Caki2 (cell line): ENCODE data around the gene ARHGAP29. TPM values are rescaled to one million over a fixed set of nuclear protein-coding genes. Genes with fewer than 3 reads are reported as not detected.

Source experiments
- DNase-seq: peaks from one replicate; pipeline ENCODE4 v3.0.0-alpha.2; 2015; ENCODE audit warnings: low read depth
- in situ Hi-C: cut with HindIII; loops from 2 replicates; pipeline ENCODE4 v1.10.0; 2016; ENCODE audit warnings: low sequenced_read_pairs, low pct_unique_long_range_greater_than_20kb, mixed read lengths
- total RNA-seq: library from RNA; depleted of rRNA; stranded (reverse); fragments of >200 nt; shearing (Covaris generic); gene quantifications from 2 replicates; pipeline ENCODE4 v1.2.3, GENCODE V29; 2014; ENCODE audit warnings: low replicate concordance; rRNA removed

ARHGAP29 gene, protein sequence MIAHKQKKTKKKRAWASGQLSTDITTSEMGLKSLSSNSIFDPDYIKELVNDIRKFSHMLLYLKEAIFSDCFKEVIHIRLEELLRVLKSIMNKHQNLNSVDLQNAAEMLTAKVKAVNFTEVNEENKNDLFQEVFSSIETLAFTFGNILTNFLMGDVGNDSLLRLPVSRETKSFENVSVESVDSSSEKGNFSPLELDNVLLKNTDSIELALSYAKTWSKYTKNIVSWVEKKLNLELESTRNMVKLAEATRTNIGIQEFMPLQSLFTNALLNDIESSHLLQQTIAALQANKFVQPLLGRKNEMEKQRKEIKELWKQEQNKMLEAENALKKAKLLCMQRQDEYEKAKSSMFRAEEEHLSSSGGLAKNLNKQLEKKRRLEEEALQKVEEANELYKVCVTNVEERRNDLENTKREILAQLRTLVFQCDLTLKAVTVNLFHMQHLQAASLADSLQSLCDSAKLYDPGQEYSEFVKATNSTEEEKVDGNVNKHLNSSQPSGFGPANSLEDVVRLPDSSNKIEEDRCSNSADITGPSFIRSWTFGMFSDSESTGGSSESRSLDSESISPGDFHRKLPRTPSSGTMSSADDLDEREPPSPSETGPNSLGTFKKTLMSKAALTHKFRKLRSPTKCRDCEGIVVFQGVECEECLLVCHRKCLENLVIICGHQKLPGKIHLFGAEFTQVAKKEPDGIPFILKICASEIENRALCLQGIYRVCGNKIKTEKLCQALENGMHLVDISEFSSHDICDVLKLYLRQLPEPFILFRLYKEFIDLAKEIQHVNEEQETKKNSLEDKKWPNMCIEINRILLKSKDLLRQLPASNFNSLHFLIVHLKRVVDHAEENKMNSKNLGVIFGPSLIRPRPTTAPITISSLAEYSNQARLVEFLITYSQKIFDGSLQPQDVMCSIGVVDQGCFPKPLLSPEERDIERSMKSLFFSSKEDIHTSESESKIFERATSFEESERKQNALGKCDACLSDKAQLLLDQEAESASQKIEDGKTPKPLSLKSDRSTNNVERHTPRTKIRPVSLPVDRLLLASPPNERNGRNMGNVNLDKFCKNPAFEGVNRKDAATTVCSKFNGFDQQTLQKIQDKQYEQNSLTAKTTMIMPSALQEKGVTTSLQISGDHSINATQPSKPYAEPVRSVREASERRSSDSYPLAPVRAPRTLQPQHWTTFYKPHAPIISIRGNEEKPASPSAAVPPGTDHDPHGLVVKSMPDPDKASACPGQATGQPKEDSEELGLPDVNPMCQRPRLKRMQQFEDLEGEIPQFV
- 31.9 and 37.5 TPM in 2 replicates for total RNA-seq

DNA sequence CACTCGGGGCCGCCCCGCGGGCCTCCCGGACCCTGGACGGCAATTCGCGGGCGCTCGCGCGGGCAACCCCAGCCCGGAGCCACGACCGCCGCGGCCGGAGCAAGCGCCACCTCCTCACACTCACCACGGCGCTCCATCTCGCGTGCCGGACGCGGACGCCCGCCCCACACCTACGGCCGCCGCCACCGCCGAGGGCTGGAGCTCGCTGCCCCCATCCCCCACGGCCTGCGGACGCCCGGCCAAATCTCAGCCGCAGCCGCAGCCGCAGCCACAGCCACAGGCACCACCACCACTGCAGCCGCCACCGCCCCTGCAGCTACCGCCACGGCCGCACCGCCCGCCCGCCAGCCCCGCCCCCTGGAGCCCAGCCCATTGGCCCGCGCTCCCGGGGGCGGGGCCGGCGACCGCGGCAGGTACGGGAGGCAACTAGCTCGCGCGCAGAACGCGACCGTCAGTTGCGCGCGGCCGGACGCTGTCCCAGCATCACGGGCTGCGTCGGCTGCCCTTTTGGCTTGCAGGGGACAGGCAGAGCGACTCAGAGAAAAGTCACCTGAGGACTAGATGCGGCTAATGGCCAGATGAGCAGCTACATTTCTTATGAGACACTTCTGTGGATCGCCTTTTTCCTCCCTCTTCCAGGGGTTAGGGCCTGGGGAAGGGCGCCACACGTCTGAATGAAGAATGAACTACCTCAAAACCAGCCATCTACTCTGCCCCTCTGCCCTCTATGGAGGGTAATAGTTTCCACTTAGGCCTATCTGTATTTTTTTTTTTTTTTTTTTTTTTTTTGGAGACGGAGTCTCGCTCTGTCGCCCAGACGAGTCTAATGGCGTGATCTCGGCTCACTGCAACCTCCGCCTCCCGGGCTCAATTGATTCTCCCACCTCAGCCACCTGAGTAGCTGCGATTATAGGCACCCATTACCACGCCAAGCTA is at the start of gene ARHGAP29:
Gene ARHGAP29, minus strand, starts transcription at position 294 of the 936 bp plus-strand sequence. CDS start 5,973 bp downstream, outside the sequence.
- peak; percentile 89 for DNase-seq
- in situ Hi-C loops = no loop called here

DNA sequence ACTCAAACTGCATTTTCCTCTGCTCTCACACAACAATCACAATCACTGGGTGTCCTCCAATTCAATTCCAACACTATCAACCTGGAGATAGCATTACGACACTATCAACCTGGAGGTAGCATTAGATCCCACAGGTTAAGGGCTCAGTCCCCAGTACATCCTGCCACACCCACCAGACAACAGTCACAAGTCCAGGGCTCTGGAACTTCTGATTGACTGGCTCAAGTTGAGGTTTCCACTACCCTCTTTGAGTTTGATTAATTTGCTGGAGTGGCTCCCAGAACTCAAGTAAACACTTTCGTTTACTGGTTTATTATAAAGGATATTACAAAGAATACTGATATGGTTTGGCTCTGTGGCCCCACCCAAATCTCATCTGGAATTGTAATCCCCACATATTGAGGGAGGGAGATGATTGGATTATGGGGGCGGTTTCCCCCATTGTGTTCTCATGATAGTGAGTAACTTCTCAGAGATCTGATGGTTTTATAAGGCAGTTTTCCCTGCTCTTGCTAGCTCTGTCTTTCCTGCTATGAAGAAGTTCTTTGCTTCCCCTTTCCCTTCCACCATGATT is 49.6 kb upstream of the ARHGAP29 start:
- DNase-seq = no peak
- in situ Hi-C loops = no loop called here

DNA sequence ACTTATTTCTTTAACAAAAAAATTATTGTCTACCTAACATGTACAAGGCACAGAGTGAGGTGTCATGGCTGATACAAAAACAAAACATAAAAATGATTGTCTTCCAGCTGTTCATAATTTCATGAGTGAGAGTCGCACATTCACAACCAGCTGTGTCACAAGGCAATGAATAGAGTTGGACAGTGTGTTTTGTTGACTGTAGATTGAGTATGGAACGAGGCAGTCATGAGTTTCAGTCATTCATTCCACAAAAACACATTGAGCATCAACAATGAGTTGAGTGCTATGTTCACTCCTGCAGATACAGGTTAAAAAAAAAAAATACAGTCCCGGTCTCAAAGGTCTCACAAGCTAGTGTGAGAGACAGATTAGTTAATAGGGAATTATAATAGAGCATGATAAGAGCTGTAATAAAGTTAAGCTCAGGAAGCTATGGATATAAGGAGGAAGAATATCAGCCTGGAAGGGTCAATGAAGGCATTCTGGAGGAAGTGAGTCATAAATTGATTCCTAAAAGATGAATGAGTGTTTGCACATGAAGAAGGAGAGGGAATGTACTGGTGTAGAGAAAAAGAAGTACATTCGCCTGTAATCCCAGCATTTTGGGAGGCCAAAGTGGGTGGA is 47.8 kb upstream of the ARHGAP29 start:
- DNase-seq = no peak
- in situ Hi-C loops = no loop called here

DNA sequence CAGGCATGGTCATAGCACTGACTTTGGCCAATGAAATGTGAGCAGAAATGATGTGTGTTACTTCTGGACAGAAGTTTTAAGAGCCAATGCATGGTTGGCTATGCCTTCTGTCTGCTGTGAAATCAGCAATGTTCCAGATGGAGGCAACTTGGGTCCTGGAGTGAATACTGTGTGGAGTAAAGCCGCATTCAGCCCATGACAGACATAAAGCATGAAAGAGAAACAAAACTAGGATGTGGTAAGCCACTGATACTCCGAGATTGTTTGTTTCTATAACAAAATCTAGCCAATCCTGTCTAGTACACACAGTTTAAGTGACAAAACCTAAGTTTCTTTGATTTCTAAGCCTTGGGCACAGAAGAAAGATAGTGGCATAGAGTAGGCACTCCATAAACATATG is 47.1 kb upstream of the ARHGAP29 start:
- in situ Hi-C loops = no loop called here

DNA sequence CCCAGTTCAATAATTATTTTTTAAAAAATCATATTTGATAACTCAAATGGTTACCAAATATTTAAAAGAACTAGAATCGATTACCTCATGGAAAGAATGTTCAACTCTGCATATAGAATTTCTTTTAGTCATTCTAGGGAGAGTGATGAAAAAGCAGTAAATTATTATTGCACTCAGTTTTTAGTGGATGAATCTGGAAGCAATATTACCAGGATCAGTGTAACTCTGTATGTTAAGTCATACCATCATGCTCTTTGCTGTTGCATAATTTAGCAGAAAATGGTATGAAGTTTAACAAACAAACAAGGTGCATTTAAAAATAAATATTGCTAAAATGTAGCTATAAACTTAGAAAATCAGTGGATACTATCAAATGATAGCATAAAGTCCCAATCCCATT is 46.1 kb upstream of the ARHGAP29 start:
- in situ Hi-C loops = no loop called here
- DNase-seq = no peak

More for the DNA sequence above, 47.1 kb upstream of the ARHGAP29 start:
- DNase-seq = no peak

DNA sequence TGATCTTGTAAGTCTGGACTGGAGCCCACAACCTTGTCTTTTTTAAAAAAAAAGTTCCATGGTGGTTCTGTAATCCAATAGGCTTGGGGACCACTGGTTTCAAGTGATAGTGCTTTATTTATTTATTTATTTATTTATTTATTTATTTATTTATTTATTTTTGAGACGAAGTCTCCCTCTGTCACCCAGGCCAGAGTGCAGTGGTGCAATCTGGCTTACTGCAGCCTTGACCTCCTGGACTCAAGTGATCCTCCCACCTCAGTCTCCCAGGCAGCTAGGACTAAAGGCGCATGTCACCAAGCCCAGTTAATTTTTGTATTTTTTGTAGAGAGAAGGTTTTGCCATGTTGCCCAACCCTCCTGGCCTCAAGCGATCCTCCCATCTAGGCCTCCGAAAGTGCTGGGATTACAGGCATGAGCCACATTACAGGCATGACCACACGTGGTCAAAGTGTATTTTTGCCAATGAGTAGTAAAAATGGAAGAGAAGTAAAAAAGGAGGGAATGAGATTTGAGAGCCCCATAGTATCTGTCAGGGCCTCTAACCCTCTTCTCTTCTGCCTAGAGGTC is 44.8 kb upstream of the ARHGAP29 start:
- no peak for DNase-seq
- in situ Hi-C loops = no loop called here

DNA sequence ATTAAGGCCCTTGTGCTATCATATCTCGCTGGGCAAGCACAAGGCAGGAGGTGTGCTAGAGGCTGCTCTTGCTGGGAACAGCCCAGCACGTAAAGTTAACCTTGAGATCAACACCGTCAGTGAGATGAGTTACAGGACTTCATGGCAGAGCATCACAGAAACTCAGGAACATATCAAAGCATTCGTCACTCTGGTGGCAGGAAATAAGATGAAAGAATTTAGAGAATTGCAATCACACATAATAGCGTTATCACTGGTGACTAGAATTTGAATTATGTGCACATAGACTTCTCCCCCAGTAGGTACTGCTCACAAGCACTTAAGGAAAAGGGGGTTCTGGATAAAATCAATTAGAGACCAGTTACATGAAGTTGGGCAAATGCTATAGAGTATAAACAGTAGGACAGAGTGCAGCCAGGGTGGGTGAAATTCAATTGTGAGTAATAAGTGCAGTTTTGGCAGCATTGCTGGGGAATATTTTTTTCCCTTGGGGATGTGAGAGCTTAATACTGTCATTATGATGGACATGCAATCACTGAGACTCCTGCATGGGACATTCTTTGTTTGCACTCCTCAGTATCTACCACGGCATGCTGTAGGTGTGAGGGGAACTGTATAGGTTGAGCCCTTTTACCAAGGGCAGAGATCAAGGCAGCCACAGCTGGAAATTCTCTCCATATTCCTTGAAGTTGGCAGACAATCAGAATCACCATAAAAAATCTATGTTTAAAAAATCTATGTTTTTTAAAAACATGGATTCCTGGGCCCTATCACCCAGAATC is 44.2 kb upstream of the ARHGAP29 start:
- in situ Hi-C loops = no loop called here
- DNase-seq = no peak

DNA sequence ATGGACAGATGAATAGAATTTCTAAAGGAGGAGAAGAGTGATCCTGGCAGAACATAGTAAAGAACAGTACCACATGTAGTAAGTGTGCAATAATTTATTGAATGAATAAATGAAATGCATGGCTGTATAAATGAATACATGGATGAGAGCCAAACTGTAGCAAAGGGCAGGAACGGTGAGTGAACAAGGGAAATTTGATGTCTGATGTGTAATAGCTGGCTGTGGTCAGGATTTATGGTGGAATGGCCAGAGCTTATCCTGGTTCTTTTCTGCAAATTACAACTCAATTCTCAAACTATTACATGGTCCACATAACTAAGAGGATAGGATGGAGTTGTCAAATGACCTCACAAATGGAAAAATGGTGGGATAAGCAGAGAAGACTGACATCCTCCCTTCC is 43.2 kb upstream of the ARHGAP29 start:
- no peak for DNase-seq
- in situ Hi-C loops = no loop called here

DNA sequence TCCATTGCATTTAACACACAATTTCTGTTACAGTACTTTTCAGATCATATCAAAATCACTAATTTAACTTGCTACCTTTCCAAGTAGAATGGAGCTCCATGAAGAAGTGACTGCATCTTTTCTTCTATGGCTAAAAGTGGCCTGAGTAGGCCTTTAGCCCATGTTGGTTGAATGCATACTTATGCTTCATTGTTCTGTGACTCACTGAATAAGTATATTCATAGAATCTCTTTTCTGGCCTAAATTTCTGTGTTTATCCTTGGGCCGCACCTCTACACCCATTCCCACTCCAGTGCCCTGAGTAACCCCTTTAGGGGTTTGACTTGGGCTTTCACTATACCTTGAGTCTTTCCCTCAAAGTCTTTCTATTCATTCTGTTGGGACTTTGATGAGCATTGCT is 42.1 kb upstream of the ARHGAP29 start:
- in situ Hi-C loops = no loop called here
- DNase-seq = no peak

DNA sequence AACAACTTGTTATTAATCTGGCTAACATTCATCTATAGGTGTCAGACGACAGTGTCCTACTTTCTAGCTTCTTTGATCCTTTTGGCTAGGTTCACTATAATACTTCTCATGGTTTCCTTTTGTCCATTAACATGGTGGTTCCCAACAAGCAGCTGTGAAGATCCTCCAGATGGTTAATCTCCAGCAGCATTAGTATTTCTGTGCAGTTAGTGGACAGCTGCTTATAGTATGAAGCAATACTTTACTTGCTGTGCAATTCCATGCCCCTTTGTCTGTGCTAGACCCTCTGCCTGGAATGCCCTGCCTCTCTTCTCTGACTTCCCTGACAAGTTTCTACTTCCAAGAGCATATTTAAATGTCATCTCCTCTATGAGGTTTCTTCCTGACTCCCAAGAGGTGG is 41.7 kb upstream of the ARHGAP29 start:
- DNase-seq = no peak
- in situ Hi-C loops = no loop called here

DNA sequence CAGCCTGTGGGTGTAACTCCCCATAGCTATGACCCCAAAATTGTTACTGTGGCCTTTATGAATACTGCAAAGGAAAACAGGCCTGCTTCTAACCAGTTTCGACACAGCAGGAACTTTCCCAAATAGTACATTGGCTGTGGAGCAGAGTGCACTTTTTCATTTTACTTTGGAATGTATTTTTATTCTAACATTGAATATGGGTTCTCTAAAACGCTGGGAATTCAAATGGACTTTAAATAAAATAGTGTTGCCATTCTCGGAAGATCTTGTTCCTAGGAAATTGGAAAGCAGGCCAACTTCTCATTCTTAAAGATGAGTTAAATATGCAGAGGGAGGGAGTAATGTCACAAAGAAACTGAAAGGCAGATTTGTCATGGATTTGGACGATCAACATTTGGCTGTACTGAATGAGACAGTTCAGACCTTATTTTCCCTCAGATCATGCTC is 39.6 kb upstream of the ARHGAP29 start:
- no peak for DNase-seq
- in situ Hi-C loops = no loop called here

DNA sequence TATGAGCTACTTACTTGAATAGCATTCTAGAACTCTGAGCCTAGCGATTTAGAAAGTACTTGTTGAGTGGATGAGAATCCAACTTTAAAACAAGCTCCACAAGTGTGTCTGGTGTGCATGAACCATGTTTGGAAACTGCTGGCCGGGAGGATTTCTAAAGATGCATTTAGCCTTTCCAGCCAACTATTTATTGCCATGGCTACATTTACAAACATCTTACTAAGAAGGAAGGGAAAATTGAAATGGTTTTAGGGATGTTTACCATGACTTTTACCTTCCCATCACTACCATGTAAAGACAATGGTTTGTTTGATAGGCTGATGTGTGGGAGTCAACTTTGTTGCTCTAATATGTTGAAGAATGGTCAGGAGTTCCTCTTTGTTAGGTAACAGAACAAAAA is 37.7 kb upstream of the ARHGAP29 start:
- no peak for DNase-seq
- in situ Hi-C loops = no loop called here

DNA sequence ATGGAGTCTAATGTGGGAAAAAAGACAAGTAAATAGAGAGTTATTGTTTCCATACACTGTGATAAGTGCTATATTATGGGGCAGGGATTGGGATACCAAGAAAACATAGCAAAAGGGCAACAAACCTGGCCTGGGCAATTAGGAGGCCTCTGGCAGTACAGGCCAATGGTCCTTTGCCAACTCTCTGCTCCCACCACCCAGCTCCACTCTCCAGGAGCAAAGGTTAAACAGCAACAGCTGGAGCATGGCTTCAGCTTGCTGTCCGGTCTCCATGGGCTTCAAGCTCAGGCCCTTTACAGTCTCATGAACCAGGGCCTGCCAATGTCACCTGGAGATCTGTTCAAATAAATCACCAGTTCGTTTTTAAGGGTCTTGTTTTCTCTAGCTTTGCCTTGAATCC is 37.2 kb upstream of the ARHGAP29 start:
- in situ Hi-C loops = no loop called here
- DNase-seq = no peak

DNA sequence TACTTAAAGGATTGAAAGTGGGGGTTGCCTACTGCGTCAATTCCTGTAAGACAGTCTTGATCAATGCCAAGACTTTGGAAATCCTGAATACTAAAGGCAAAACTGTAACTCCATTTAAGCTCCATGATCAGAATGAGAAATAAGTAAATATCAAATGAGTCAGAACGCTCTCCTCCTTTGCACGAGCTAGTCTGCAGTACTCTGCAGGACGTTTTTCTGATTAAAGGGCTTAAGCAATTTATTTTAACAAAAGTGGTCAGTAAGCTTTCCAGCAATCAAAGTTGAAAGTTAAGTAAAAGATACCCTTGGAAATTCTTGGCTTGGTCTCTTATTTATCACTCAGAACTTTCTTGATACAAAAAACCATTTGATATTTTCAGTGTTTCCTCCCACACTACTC is 35.7 kb upstream of the ARHGAP29 start:
- no peak for DNase-seq
- in situ Hi-C loops = no loop called here

DNA sequence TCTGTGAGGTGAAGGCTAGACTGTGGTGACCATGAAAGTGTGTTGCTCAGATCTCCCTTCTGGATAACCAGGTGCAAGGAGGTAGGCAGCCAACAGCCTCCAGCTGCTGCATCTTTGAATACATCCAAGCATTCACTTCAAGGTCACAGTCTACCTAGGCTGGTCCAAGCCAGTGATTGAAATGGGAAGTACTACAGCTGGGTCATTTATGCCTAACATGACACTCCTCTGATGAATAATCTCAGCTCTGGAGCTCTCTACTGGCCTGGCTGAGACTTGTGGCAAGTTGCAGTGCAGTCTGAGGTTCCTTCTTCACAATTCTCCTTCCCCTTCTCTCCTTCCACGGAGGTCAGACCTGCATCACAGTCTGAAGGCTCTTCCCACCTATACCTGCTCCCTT is 35.0 kb upstream of the ARHGAP29 start:
- in situ Hi-C loops = no loop called here

DNA sequence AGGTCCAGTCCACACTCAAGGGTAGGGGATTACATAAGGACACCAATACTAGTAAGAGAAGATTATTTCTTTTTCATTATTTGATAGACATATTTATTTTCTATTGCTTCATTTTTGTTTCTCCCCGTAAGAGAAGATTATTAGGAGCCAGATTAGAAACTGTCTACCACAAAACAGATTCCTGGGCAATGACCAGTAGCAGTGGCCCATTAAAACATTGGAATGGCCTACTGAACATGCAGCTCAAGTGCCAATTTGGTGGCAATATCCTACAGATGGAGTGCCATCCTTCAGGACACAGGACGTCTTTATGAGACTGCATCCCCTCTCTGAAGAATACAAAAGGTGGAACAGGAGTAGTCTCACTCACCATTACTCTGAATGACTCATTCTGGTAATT is 34.0 kb upstream of the ARHGAP29 start:
- no peak for DNase-seq
- in situ Hi-C loops = no loop called here

More for the DNA sequence above, 35.0 kb upstream of the ARHGAP29 start:
- no peak for DNase-seq
